ENCODE data around the gene CYB5A. TPM values are rescaled to one million over a fixed set of nuclear protein-coding genes. Genes with fewer than 3 reads are reported as not detected.

CYB5A gene
- total and polyA plus RNA-seq, 9 of the 15 experiments (the other 6 are each of a cell fraction or from before 2014, with no cell fraction given): 11.9 to 22.6 (median 14.1) TPM

DNA sequence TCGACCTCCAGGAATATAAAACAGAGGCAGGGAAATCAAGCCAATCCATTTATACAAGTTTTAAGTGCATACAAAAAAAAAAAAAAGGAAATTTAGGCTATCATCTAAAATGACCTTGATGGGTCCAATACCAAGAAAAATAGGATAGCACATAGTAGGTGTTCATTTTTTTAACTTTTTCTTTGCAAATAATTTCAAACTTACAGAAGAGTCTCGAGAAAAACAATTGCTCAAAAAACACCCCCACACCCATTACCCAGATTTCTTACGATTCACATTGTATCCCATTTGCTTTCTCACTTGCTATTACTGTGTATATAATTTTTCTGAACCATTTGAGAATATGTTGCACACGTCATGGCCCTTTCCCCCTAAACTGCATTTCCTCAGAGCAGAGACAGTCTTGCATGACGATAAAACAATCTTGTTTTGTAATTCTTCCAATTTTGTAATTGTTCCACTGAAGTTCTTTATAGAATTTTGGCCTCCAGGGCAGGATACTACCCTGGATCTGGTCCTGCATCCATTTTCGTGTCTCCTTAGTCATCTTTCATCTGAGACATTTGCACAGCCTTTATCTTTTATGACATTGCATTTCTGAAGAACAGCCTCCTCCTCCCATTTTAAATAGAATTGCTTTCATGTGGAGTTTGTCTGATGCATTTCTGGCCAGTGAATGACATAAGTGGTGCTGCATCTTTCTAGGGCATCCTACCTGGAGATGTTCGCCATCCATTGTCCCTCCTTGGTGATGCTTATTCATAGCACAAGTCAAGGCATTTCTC, 68.9 kb downstream of the CYB5A start (continued):
- TF ChIP-seq, protein P1, sequence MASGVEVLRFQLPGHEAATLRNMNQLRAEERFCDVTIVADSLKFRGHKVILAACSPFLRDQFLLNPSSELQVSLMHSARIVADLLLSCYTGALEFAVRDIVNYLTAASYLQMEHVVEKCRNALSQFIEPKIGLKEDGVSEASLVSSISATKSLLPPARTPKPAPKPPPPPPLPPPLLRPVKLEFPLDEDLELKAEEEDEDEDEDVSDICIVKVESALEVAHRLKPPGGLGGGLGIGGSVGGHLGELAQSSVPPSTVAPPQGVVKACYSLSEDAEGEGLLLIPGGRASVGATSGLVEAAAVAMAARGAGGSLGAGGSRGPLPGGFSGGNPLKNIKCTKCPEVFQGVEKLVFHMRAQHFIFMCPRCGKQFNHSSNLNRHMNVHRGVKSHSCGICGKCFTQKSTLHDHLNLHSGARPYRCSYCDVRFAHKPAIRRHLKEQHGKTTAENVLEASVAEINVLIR (CRISPR knock-in tag; IDR thresholded peaks at IDR 0.05): no peak
- TF ChIP-seq KDM5B (IDR thresholded peaks at IDR 0.05; ENCODE audit: insufficient replicate concordance, low read depth, low read length) (no peak), MAFK (IDR thresholded peaks at IDR 0.05; ENCODE audit: low read length) (peak; percentile 42; the same call in 1 of the 2 replicates), POU5F1 (IDR thresholded peaks at IDR 0.05; ENCODE audit: borderline replicate concordance, low read depth, low read length, partially characterized antibody) (no peak), SIRT6 (IDR thresholded peaks at IDR 0.05; ENCODE audit: low read depth, low read length) (no peak), SP2 (IDR thresholded peaks at IDR 0.05; ENCODE audit: extremely low read depth, low read depth, low read length, poor library complexity, severe bottlenecking) (no peak), ZEB2 (IDR thresholded peaks at IDR 0.05) (no peak), KAT8 (IDR thresholded peaks at IDR 0.05; ENCODE audit: low read depth) (no peak), ZSCAN32 (CRISPR knock-in tag; IDR thresholded peaks at IDR 0.05) (no peak), SNIP1 (IDR thresholded peaks at IDR 0.05; ENCODE audit: low read depth) (no peak), HEY1 (CRISPR knock-in tag; IDR thresholded peaks at IDR 0.05; ENCODE audit: borderline replicate concordance) (no peak), LEF1 (IDR thresholded peaks at IDR 0.05) (no peak)
- TF ChIP-seq, protein P2, sequence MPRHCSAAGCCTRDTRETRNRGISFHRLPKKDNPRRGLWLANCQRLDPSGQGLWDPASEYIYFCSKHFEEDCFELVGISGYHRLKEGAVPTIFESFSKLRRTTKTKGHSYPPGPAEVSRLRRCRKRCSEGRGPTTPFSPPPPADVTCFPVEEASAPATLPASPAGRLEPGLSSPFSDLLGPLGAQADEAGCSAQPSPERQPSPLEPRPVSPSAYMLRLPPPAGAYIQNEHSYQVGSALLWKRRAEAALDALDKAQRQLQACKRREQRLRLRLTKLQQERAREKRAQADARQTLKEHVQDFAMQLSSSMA (CRISPR knock-in tag; IDR thresholded peaks at IDR 0.05): no peak
- TF ChIP-seq, protein P3, sequence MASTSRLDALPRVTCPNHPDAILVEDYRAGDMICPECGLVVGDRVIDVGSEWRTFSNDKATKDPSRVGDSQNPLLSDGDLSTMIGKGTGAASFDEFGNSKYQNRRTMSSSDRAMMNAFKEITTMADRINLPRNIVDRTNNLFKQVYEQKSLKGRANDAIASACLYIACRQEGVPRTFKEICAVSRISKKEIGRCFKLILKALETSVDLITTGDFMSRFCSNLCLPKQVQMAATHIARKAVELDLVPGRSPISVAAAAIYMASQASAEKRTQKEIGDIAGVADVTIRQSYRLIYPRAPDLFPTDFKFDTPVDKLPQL (IDR thresholded peaks at IDR 0.05; ENCODE audit: extremely low read depth, insufficient read length): no peak
- TF ChIP-seq, protein P4, sequence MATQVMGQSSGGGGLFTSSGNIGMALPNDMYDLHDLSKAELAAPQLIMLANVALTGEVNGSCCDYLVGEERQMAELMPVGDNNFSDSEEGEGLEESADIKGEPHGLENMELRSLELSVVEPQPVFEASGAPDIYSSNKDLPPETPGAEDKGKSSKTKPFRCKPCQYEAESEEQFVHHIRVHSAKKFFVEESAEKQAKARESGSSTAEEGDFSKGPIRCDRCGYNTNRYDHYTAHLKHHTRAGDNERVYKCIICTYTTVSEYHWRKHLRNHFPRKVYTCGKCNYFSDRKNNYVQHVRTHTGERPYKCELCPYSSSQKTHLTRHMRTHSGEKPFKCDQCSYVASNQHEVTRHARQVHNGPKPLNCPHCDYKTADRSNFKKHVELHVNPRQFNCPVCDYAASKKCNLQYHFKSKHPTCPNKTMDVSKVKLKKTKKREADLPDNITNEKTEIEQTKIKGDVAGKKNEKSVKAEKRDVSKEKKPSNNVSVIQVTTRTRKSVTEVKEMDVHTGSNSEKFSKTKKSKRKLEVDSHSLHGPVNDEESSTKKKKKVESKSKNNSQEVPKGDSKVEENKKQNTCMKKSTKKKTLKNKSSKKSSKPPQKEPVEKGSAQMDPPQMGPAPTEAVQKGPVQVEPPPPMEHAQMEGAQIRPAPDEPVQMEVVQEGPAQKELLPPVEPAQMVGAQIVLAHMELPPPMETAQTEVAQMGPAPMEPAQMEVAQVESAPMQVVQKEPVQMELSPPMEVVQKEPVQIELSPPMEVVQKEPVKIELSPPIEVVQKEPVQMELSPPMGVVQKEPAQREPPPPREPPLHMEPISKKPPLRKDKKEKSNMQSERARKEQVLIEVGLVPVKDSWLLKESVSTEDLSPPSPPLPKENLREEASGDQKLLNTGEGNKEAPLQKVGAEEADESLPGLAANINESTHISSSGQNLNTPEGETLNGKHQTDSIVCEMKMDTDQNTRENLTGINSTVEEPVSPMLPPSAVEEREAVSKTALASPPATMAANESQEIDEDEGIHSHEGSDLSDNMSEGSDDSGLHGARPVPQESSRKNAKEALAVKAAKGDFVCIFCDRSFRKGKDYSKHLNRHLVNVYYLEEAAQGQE (IDR thresholded peaks at IDR 0.05; ENCODE audit: borderline replicate concordance): no peak
- TF ChIP-seq, protein P4 (CRISPR knock-in tag; IDR thresholded peaks at IDR 0.05; ENCODE audit: low read depth): no peak
